ENCODE results near the gene RAB1B.

- TF ChIP-seq CTCF (IDR thresholded peaks at IDR 0.05) (no peak), EP300 (IDR thresholded peaks at IDR 0.05) (no peak), POLR2A (IDR thresholded peaks at IDR 0.05; ENCODE audit: low read depth) (no peak), POLR2AphosphoS5 (IDR thresholded peaks at IDR 0.05) (no peak)
Measured at GRCh38 chr11:66238786-66239413, 29.5 kb upstream of the RAB1B start.
